Psoas muscle (tissue), 8 donors: ENCODE measurements around the gene CROCC. TPM values are rescaled to one million over a fixed set of nuclear protein-coding genes. Genes with fewer than 3 reads are reported as not detected.

Experiments used
- ATAC-seq, 4 donors: fragments of 200-7000 bp; cut with Tn5 transposase; one replicate each; pipeline ENCODE4 v1.9.1; 2020; ENCODE audit warnings: moderate library complexity in 3 of 4, mild to moderate bottlenecking in 2 of 4
- DNase-seq, 2 donors: peaks; one replicate each; pipeline ENCODE4 v3.0.0-alpha.2; 2020
- H3K27ac ChIP-seq: fragments of 200-600 bp; one replicate; pipeline ENCODE4 v1.8.0; 2022
- H3K27me3 ChIP-seq, 3 donors: fragments of 200-600 bp in 1 of 3; one replicate each; pipeline versions ENCODE4 v1.6.1 to v1.8.0; 2013 to 2022; ENCODE audit warnings: low read length in 2 of 3, mild to moderate bottlenecking in 2 of 3, moderate library complexity in 1 of 3; ENCODE audit not compliant: insufficient read depth in 3 of 3
- H3K36me3 ChIP-seq, 2 donors: fragments of 200-600 bp in 1 of 2; one replicate each; pipeline versions ENCODE4 v1.6.1 to v1.8.0; 2013 to 2022; ENCODE audit warnings: low read depth in 1 of 2, mild to moderate bottlenecking in 1 of 2, moderate library complexity in 1 of 2; ENCODE audit not compliant: insufficient read depth in 1 of 2
- H3K4me1 ChIP-seq: fragments of 200-600 bp; one replicate; pipeline ENCODE4 v1.8.0; 2022
- H3K4me3 ChIP-seq: fragments of 200-600 bp; one replicate; pipeline ENCODE4 v1.8.0; 2022; ENCODE audit warnings: mild to moderate bottlenecking
- H3K9me3 ChIP-seq: fragments of 200-600 bp; one replicate; pipeline ENCODE4 v1.8.0; 2022
- WGBS, 3 donors: extraction: QIAGEN DNeasy Blood & Tissue Kit; methylation state at CpG; one replicate each; pipeline versions ENCODE4 v1.1.6 to v1.1.7; 2013; 5-methylcytosine and 5-hydroxymethylcytosine counted together
- intact Hi-C, 2 donors: fragments of 100-400 bp; cut with DNase I; formaldehyde crosslinking; loops; one replicate each; pipeline versions ENCODE4 v1.11.0 to v1.14.2; 2022
- polyA plus RNA-seq, 3 donors: library from polyadenylated mRNA; stranded (reverse); fragments of 200-250 nt; gene quantifications; one replicate each; pipeline ENCODE4 v1.2.3, GENCODE V29; 2013
- total RNA-seq, 4 donors: library from RNA; stranded (reverse); fragmentation: NEBNext Ultra II Directional in 2 of 4; extraction: Animal tissue kit (Norgen Biotek cat#: 25700) in 2 of 4; gene quantifications; one replicate each; pipeline versions ENCODE4 v1.2.1 to v1.2.4, GENCODE V29; 2021 to 2023
- TF ChIP-seq, protein P1 (sequence below): fragments of 200-600 bp; IDR thresholded peaks from one replicate; pipeline ENCODE4 v1.8.0; 2022; ENCODE audit warnings: antibody characterized with exemption
- donor health status: healthy with polysubstance abuse.
- donor health status: DM: no; HTN: no; CAD: no; lungs with moderate emphysema.
- donor health status: Bipolar disorder and iron deficiency.
- donor health status: healthy.
- donor health status: DM: yes; HTN: yes; CAD: no.
- donor health status: DM: no; HTN: no; CAD: no.
- donor health status: DM: no; HTN: no; CAD: no.
- donor health status: DM: yes; HTN: yes; CAD: no.

Gene CROCC
- total and polyA plus RNA-seq, 7 donors, result 3.1 to 6.5 (median 4.8) TPM

DNA sequence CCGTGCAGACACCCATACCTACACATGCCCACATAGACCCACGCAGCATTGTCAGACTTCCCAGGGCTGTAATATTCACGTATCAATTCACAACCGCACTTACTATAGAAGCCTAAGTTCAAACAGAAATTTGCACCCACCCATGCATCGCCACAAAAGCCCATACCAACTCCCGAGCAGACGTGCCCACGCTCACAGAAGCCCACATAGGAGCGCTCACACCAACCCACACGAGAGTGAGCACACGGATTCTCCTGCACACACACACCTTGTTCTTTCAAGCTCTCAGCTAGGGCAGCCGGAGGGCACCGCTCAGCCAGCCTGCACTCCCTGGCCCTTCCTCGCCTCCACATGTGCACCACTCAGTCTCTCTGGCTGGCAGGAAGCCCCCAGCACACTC is 54.1 kb downstream of the CROCC start:
- no peak for DNase-seq
- no peak for ATAC-seq
- 61 to 78% (median 70%) methylated on average over 14 of the region's 14 CpGs for WGBS, 3 donors
- intact Hi-C loops, result no loop called here
- TF ChIP-seq, protein P1, sequence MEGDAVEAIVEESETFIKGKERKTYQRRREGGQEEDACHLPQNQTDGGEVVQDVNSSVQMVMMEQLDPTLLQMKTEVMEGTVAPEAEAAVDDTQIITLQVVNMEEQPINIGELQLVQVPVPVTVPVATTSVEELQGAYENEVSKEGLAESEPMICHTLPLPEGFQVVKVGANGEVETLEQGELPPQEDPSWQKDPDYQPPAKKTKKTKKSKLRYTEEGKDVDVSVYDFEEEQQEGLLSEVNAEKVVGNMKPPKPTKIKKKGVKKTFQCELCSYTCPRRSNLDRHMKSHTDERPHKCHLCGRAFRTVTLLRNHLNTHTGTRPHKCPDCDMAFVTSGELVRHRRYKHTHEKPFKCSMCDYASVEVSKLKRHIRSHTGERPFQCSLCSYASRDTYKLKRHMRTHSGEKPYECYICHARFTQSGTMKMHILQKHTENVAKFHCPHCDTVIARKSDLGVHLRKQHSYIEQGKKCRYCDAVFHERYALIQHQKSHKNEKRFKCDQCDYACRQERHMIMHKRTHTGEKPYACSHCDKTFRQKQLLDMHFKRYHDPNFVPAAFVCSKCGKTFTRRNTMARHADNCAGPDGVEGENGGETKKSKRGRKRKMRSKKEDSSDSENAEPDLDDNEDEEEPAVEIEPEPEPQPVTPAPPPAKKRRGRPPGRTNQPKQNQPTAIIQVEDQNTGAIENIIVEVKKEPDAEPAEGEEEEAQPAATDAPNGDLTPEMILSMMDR, result no peak
- Histone ChIP-seq H3K27me3 (peaks cover 0 to 10% (median 9%) of the 10 kb centered on the region in 3 donors), H3K9me3 (no peaks in the 10 kb centered on the region), H3K4me3 (no peak overlapping the region), H3K36me3 (no peaks in the 10 kb centered on the region), H3K27ac (no peak overlapping the region), H3K4me1 (no peaks in the 10 kb centered on the region)

DNA sequence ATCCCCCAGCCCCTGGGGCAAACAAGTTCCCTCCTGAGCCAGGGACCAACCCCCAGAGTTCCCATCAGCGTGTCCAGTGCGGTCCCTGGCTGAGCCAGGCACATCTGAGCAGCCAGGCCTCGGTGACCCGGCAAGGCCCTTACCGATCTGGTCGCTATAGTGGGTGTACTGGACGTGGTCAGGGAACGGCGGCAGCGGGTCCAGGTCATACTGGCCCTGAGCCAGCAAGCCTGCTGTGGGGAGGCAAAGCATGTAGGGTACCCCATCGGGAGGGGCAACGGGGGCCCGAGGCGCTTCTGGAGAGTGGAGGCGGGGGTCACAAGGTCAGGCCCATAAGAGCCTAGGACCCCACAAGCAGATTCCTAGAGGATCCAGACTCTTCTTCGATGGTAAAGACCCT is 55.2 kb downstream of the CROCC start:
- 81 to 86% (median 85%) methylated on average over 16 of the region's 16 CpGs for WGBS, 3 donors
- H3K27me3 ChIP-seq, result peaks cover 0 to 15% (median 10%) of the 10 kb centered on the region in 3 donors
- H3K4me1 ChIP-seq, result no peaks in the 10 kb centered on the region
- H3K27ac ChIP-seq, result no peak overlapping the region
- H3K9me3 ChIP-seq, result no peaks in the 10 kb centered on the region
- TF ChIP-seq, protein P1, result no peak
- no peak overlapping the region for H3K4me3 ChIP-seq
- intact Hi-C loops, result no loop called here
- H3K36me3 ChIP-seq, result no peaks in the 10 kb centered on the region
- no peak for ATAC-seq
- no peak for DNase-seq

DNA sequence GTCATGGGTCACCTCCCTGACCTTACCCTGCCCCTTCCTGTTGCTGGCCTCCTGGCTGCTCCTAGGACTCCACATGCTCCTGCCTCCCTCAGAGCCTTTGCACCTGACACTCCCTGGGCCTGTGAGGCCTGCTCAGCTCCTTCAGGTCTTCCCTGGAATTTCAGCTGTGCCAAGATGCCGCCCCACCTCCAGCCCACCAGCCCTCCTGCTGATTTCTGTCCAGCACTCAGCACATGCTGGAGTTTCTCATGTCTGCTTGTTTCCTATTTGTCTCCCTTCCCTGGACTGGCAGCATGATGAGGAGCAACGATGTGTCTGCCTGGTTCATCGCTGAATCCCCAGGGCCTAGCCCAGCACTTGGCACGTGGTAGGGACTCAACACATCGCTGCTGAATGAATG is 55.6 kb downstream of the CROCC start:
- Histone ChIP-seq H3K9me3 (no peaks in the 10 kb centered on the region), H3K27me3 (peaks cover 0 to 15% (median 10%) of the 10 kb centered on the region in 3 donors), H3K4me1 (no peaks in the 10 kb centered on the region), H3K27ac (no peak overlapping the region), H3K4me3 (no peak overlapping the region), H3K36me3 (no peaks in the 10 kb centered on the region)
- intact Hi-C loops, result no loop called here
- ATAC-seq (no peak), DNase-seq (no peak)
- WGBS, 3 donors, result 89 to 93% (median 90%) methylated on average over 5 of the region's 5 CpGs
- TF ChIP-seq, protein P1, result no peak

DNA sequence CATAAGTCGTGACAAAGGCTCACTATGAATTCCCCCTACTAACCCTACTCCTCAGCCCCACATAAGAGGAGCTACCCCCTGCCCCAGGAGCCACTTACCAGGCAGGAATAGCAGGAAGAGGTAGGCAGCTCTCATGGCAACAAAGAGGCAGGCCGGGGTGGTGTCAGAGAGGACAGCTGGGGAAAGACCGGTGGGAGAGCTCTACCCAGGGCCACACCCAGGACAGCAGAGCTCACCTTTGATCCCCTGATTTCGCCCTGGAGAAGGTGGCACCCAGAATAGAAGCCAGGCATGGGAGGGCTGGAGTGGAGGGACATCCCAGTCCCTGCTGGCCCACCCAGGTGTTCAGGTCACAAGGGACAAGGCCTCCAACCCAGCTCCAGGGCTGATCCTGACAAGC is 56.4 kb downstream of the CROCC start:
- intact Hi-C loops, result no loop called here
- H3K4me3 ChIP-seq, result no peak overlapping the region
- ATAC-seq, result no peak
- DNase-seq, result no peak
- no peaks in the 10 kb centered on the region for H3K9me3 ChIP-seq
- TF ChIP-seq, protein P1, result no peak
- peaks cover 0 to 16% (median 10%) of the 10 kb centered on the region in 3 donors for H3K27me3 ChIP-seq
- H3K36me3 ChIP-seq, result no peaks in the 10 kb centered on the region
- H3K27ac ChIP-seq, result no peak overlapping the region
- 84 to 94% (median 87%) methylated on average over 4 of the region's 4 CpGs for WGBS, 3 donors
- H3K4me1 ChIP-seq, result no peaks in the 10 kb centered on the region
